ENCODE data around the gene RIMBP3C. TPM values are rescaled to one million over a fixed set of nuclear protein-coding genes. Genes with fewer than 3 reads are reported as not detected.
A peak's percentile ranks its signal among the peaks of the same experiment; 100 is the strongest.
"Not testable (repeated sequence)": the region's sequence is repeated elsewhere in the genome, so short reads cannot be mapped to it uniquely, and the experiment has no call there.

RIMBP3C gene
- total RNA-seq, 1 donor from 2014 or later: 0.08 TPM

GRCh38 chr22:21568347-21569075, 17.2 kb upstream of the RIMBP3C start:
- Histone ChIP-seq H3K27ac (replicated peaks) (peak overlapping the region; percentile 90), H3K4me3 (peak overlapping the region; percentile 92), H3K4me1 (peaks cover 59% of the 10 kb centered on the region), H3K27me3 (ENCODE audit: low read depth) (no peaks in the 10 kb centered on the region), H3K9me3 (replicated peaks) (no peaks in the 10 kb centered on the region), H3K36me3 (no peaks in the 10 kb centered on the region)
- TF ChIP-seq CTCF (IDR thresholded peaks at IDR 0.05; ENCODE audit: borderline replicate concordance): no peak
- intact Hi-C loops (cut with micrococcal nuclease): no loop called here
- peak; percentile 19 for DNase-seq

GRCh38 chr22:21567456-21568346, 16.4 kb upstream of the RIMBP3C start, which contains the start of gene UBE2L3:
Gene UBE2L3, plus strand, starts transcription at chr22:21567714. Its CDS starts 31 bp downstream, at chr22:21567745.
- DNase-seq: peak; percentile 87
- Histone ChIP-seq H3K4me3 (peak within 1 kb of the TSS; percentile 92), H3K36me3 (no peaks in the 10 kb centered on the region), H3K9me3 (replicated peaks) (no peaks in the 10 kb centered on the region), H3K27me3 (ENCODE audit: low read depth) (no peaks in the 10 kb centered on the region), H3K27ac (replicated peaks) (peak within 1 kb of the TSS; percentile 90), H3K4me1 (peaks cover 51% of the 10 kb centered on the region)
- TF ChIP-seq CTCF (IDR thresholded peaks at IDR 0.05; ENCODE audit: borderline replicate concordance): no peak
- intact Hi-C loops (cut with micrococcal nuclease): no loop called here

- no peak for DNase-seq
- intact Hi-C loops (cut with micrococcal nuclease): no loop called here
These were observed 13.2 kb upstream of the RIMBP3C start for GRCh38 chr22:21564411-21564810.

GRCh38 chr22:21563912-21564311, 12.7 kb upstream of the RIMBP3C start:
- no peak for DNase-seq
- Histone ChIP-seq H3K4me1 (peaks cover 13% of the 10 kb centered on the region), H3K9me3 (replicated peaks) (no peaks in the 10 kb centered on the region), H3K27ac (replicated peaks) (no peak overlapping the region), H3K27me3 (ENCODE audit: low read depth) (no peaks in the 10 kb centered on the region), H3K36me3 (no peaks in the 10 kb centered on the region), H3K4me3 (no peak overlapping the region)
- TF ChIP-seq CTCF (IDR thresholded peaks at IDR 0.05; ENCODE audit: borderline replicate concordance): no peak
- intact Hi-C loops (cut with micrococcal nuclease): no loop called here

More at GRCh38 chr22:21564411-21564810, 13.2 kb upstream of the RIMBP3C start:
- Histone ChIP-seq H3K27me3 (ENCODE audit: low read depth) (no peaks in the 10 kb centered on the region), H3K4me1 (peaks cover 18% of the 10 kb centered on the region), H3K27ac (replicated peaks) (no peak overlapping the region), H3K36me3 (no peaks in the 10 kb centered on the region), H3K4me3 (no peak overlapping the region), H3K9me3 (replicated peaks) (no peaks in the 10 kb centered on the region)
- TF ChIP-seq CTCF (IDR thresholded peaks at IDR 0.05; ENCODE audit: borderline replicate concordance): no peak

GRCh38 chr22:21560657-21561056, 9.4 kb upstream of the RIMBP3C start:
- intact Hi-C loops (cut with micrococcal nuclease); H3K27ac ChIP-seq (replicated peaks); H3K36me3 ChIP-seq; H3K4me1 ChIP-seq; H3K4me3 ChIP-seq; H3K27me3 ChIP-seq (ENCODE audit: low read depth); DNase-seq; H3K9me3 ChIP-seq (replicated peaks): not testable (repeated sequence)

- H3K4me3 ChIP-seq; DNase-seq; H3K4me1 ChIP-seq; H3K9me3 ChIP-seq (replicated peaks); H3K27ac ChIP-seq (replicated peaks); H3K27me3 ChIP-seq (ENCODE audit: low read depth); H3K36me3 ChIP-seq; intact Hi-C loops (cut with micrococcal nuclease): not testable (repeated sequence)
These were observed 8.3 kb upstream of the RIMBP3C start for GRCh38 chr22:21559345-21560125.

GRCh38 chr22:21550678-21551047, 598 bp downstream of the RIMBP3C start:
- H3K4me3 ChIP-seq; H3K9me3 ChIP-seq (replicated peaks); H3K27me3 ChIP-seq (ENCODE audit: low read depth); H3K36me3 ChIP-seq; H3K27ac ChIP-seq (replicated peaks); DNase-seq; H3K4me1 ChIP-seq; intact Hi-C loops (cut with micrococcal nuclease): not testable (repeated sequence)

GRCh38 chr22:21550008-21550677, 1.1 kb downstream of the RIMBP3C start:
- H3K27me3 ChIP-seq (ENCODE audit: low read depth); H3K36me3 ChIP-seq; H3K9me3 ChIP-seq (replicated peaks); DNase-seq; H3K4me1 ChIP-seq; H3K27ac ChIP-seq (replicated peaks); H3K4me3 ChIP-seq; intact Hi-C loops (cut with micrococcal nuclease): not testable (repeated sequence)
